GM12874 (cell line): ENCODE results near the gene HNF1B.
A peak's percentile ranks its signal among the peaks of the same experiment; 100 is the strongest.

Experiments
- CTCF ChIP-seq: IDR thresholded peaks from 2 replicates; pipeline ENCODE4 v1.5.1; 2011; ENCODE audit warnings: low read depth, mild to moderate bottlenecking, control low read depth, low read length, moderate library complexity; ENCODE audit not compliant: insufficient read depth

HNF1B gene

GRCh38 chr17:37711113-37711512 lies 33.7 kb downstream of the HNF1B start:
- TF ChIP-seq CTCF, result no peak

DNA sequence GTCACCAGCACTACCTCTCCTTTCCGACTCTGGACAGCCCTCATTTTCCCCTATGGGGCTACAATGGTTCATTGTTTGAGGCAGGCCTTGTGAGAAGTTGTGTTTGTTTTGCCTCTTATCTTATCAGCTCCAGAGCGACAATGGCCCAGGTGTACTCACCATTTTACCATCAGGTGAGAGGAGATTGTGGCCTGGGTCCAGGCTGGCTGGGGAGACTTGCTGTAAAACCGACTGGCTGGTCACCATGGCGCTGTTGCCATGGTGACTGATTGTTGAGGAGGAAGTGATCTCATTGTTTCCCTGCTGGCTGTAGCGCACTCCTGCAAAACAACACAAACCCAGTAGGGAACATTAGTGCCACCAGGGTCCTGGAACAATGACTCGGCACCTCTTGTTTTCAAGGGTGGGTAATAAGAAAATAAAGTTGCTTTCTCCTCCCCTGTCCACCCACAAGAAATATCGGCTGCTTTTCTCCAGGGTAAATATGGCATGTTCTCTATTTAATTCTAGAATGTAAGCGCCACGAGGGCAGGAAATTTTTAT lies 34.4 kb downstream of the HNF1B start:
- no peak for TF ChIP-seq CTCF

GRCh38 chr17:37708616-37709212 lies 36.1 kb downstream of the HNF1B start:
- no peak for TF ChIP-seq CTCF

DNA sequence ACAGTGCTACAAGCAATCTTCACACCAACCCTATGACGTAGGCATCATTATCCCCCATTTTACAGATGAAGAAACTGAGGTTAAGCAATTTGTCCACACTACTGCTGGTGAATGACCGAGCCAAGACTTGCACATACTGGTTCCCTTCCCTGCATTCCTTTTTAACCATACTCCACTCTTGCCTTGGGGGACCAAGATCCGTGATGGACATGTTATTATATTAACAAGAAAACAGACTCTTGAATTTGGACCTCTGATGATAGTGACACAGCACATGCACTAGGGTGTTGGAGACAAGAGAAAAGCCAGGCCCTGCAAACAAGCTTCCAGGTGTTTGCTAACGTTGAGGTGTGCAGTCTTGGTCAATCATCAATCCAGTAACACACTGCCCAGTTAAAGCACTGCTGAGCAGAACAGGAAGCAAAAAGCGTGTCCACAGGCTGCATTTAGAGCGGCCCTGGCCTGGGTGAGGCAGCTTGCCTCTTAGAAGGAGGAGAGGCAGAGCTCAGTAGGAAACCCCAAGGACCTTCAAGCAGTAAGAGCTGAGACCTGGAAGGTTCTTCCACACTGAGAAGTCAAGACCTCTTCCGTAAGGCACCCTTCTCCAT lies 36.7 kb downstream of the HNF1B start:
- TF ChIP-seq CTCF, result no peak

GRCh38 chr17:37706446-37706845 lies 38.4 kb downstream of the HNF1B start:
- no peak for TF ChIP-seq CTCF

DNA sequence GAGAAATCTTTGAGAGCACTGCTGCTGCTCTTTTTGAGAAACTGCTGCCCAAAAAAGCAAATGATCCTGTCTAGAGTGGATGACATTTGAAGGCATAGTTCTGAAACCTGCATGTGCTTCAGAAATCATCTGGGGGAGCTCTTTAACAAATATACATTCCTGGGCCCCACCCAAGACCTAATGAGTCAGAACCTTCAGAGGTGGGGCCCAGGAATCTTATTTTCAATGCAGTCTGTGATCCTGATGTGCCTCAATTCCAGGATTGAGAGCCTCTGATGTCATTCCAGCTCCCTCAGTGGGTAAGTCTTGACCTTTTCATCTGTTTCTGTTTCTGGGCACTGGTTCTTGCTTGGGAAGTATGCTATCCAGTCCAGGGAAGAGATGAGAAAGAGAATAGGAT lies 42.3 kb downstream of the HNF1B start:
- no peak for TF ChIP-seq CTCF

DNA sequence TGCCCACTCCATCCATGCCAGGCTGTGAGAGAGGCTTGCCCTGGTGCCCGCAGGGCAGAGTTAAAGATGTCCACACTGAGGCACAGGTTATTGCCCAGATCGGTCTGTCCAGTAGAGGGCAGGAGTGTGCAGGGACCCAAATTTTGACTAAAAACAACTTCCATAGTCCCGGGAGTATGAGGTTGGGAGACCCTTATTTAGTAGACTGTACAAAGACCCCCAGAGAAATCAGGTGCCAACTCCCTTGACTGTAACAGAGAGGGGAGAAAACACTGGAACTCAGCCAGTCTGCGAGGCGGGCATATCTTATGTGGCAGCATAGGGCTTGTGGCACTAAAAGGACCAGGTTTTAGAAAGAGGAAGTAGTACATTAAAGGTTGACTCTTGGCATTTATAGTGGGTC lies 43.4 kb downstream of the HNF1B start:
- peak; percentile 83 for TF ChIP-seq CTCF
